ENCODE results near the gene ZWILCH. TPM values are rescaled to one million over a fixed set of nuclear protein-coding genes. Genes with fewer than 3 reads are reported as not detected.

ZWILCH gene
- total RNA-seq, 2 donors from 2014 or later: 6.1 to 11.4 TPM

GRCh38 chr15:66563126-66563525 is 58.0 kb downstream of the ZWILCH start:
- H3K4me3 ChIP-seq: no peak overlapping the region
- DNase-seq (ENCODE audit: low spot score): no peak
- H3K27ac ChIP-seq: no peak overlapping the region
- no peaks in the 10 kb centered on the region for H3K27me3 ChIP-seq (replicated peaks; ENCODE audit: insufficient read depth)
- intact Hi-C loops (cut with DNase I): no loop called here
- WGBS: 90% methylated on average over 4 of the region's 4 CpGs
- no peaks in the 10 kb centered on the region for H3K4me1 ChIP-seq (replicated peaks)
- no peaks in the 10 kb centered on the region for H3K9me3 ChIP-seq
- TF ChIP-seq POLR2A (IDR thresholded peaks at IDR 0.05) (no peak), POLR2AphosphoS5 (IDR thresholded peaks at IDR 0.05) (no peak)
- TF ChIP-seq, protein P1, sequence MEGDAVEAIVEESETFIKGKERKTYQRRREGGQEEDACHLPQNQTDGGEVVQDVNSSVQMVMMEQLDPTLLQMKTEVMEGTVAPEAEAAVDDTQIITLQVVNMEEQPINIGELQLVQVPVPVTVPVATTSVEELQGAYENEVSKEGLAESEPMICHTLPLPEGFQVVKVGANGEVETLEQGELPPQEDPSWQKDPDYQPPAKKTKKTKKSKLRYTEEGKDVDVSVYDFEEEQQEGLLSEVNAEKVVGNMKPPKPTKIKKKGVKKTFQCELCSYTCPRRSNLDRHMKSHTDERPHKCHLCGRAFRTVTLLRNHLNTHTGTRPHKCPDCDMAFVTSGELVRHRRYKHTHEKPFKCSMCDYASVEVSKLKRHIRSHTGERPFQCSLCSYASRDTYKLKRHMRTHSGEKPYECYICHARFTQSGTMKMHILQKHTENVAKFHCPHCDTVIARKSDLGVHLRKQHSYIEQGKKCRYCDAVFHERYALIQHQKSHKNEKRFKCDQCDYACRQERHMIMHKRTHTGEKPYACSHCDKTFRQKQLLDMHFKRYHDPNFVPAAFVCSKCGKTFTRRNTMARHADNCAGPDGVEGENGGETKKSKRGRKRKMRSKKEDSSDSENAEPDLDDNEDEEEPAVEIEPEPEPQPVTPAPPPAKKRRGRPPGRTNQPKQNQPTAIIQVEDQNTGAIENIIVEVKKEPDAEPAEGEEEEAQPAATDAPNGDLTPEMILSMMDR (IDR thresholded peaks at IDR 0.05): no peak
- H3K36me3 ChIP-seq: no peaks in the 10 kb centered on the region

GRCh38 chr15:66563566-66564110 is 58.5 kb downstream of the ZWILCH start:
- Histone ChIP-seq H3K27me3 (replicated peaks; ENCODE audit: insufficient read depth) (no peaks in the 10 kb centered on the region), H3K9me3 (no peaks in the 10 kb centered on the region), H3K36me3 (no peaks in the 10 kb centered on the region), H3K4me3 (no peak overlapping the region), H3K4me1 (replicated peaks) (no peaks in the 10 kb centered on the region), H3K27ac (no peak overlapping the region)
- 93% methylated on average over 13 of the region's 13 CpGs for WGBS
- intact Hi-C loops (cut with DNase I): no loop called here
- no peak for TF ChIP-seq POLR2A (IDR thresholded peaks at IDR 0.05)
- TF ChIP-seq POLR2AphosphoS5 (IDR thresholded peaks at IDR 0.05): no peak
- TF ChIP-seq, protein P1 (IDR thresholded peaks at IDR 0.05): no peak
- no peak for DNase-seq (ENCODE audit: low spot score)

DNA sequence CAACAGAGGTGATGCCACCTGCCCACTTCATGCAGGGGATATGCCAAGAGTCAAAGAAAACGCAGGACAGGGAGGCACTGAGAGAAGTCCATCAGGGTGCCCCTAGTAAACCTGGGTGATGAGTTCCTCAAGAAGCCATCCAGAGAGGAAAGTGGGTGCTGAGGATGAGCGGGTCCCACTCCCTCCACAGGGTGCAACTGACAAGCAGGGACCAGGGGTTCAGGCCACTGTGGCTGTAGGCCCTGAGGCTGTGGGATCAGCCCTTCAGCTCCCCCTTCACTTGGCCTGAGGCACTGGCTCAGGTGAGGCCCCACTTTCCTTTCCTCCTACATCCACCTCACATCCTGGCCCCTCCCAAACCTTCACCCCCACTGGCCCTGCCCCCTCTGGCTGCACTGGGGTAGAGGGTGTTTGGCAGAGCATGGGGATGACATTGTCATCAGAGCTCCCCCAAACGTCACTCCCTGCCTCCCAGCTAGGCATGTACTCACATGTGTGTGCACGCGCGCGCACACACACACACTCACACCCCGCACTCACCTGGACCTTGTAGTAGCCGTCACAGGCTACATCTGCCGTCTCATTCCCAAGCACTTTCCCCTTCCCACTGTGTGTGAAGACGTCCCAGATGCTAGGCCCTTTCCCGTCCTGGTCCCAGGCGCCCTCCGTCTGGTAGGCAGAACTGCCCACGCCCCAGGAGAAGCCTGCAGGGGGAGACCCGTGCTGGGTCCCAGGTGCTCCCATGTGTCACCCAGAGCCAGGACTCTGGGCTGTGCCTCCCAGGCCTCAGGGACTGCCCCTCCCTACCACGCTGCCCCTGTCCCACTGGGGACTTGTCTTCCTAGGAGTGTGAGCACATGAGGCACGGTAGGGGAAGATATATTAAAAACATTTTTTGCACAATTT is 59.3 kb downstream of the ZWILCH start:
- TF ChIP-seq POLR2AphosphoS5 (IDR thresholded peaks at IDR 0.05) (no peak), POLR2A (IDR thresholded peaks at IDR 0.05) (no peak)
- TF ChIP-seq, protein P1 (IDR thresholded peaks at IDR 0.05): no peak
- WGBS: 85% methylated on average over 17 of the region's 18 CpGs
- H3K4me1 ChIP-seq (replicated peaks): no peaks in the 10 kb centered on the region
- DNase-seq (ENCODE audit: low spot score): no peak
- H3K27ac ChIP-seq: no peak overlapping the region
- no peaks in the 10 kb centered on the region for H3K9me3 ChIP-seq
- no peak overlapping the region for H3K4me3 ChIP-seq
- no peaks in the 10 kb centered on the region for H3K36me3 ChIP-seq
- intact Hi-C loops (cut with DNase I): no loop called here
- H3K27me3 ChIP-seq (replicated peaks; ENCODE audit: insufficient read depth): no peaks in the 10 kb centered on the region

DNA sequence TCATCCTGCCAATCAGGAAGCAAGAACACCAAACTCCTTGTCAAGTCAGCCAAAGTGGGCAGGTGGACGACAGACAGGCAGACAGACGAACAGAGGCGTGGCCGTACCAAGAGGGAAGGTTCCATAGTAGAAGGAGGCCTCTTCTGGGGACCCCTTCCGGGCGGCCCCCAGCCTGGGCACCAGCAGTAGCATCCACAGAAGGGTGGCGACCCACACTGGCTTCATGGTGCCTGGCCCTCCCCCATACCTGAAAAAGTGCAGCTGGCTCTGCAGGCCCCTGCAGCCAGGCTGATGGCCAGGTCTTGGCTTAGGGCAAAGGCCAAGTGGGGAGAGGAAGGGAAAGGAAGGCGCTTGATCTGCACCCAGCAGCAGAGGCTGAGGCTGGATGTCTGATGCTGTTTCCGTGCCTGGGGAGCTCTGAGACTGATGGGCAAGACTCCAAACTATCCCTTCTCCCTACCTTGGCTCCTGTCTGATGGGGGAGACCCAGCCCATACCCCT is 60.1 kb downstream of the ZWILCH start:
- Histone ChIP-seq H3K9me3 (no peaks in the 10 kb centered on the region), H3K27me3 (replicated peaks; ENCODE audit: insufficient read depth) (no peaks in the 10 kb centered on the region), H3K27ac (no peak overlapping the region), H3K36me3 (no peaks in the 10 kb centered on the region), H3K4me3 (no peak overlapping the region), H3K4me1 (replicated peaks) (no peaks in the 10 kb centered on the region)
- no peak for DNase-seq (ENCODE audit: low spot score)
- TF ChIP-seq POLR2AphosphoS5 (IDR thresholded peaks at IDR 0.05) (no peak), POLR2A (IDR thresholded peaks at IDR 0.05) (no peak)
- TF ChIP-seq, protein P1 (IDR thresholded peaks at IDR 0.05): no peak
- 80% methylated on average over 9 of the region's 9 CpGs for WGBS
- intact Hi-C loops (cut with DNase I): no loop called here

Measured in prostate gland (tissue), 2 donors.